ENCODE results near the gene UGT8.
"Not testable (repeated sequence)": the region's sequence is repeated elsewhere in the genome, so short reads cannot be mapped to it uniquely, and the experiment has no call there.

UGT8 gene

GRCh38 chr4:114606245-114606644 is 7.6 kb downstream of the UGT8 start:
- DNase-seq: no peak

GRCh38 chr4:114607056-114607455 is 8.4 kb downstream of the UGT8 start:
- no peak for DNase-seq

GRCh38 chr4:114613560-114613959 is 15.0 kb downstream of the UGT8 start:
- no peak for DNase-seq

GRCh38 chr4:114615435-114615834 is 16.8 kb downstream of the UGT8 start:
- DNase-seq: no peak

GRCh38 chr4:114616036-114616435 is 17.4 kb downstream of the UGT8 start:
- not testable (repeated sequence) for DNase-seq

GRCh38 chr4:114626196-114626595 is 27.6 kb downstream of the UGT8 start:
- no peak for DNase-seq

GRCh38 chr4:114636192-114636935 is 37.8 kb downstream of the UGT8 start:
- no peak for DNase-seq

GRCh38 chr4:114642173-114642780 is 43.7 kb downstream of the UGT8 start:
- DNase-seq: no peak

GRCh38 chr4:114649908-114650307 is 51.3 kb downstream of the UGT8 start:
- no peak for DNase-seq

GRCh38 chr4:114653675-114654074 is 55.1 kb downstream of the UGT8 start:
- DNase-seq: no peak

GRCh38 chr4:114654592-114654991 is 56.0 kb downstream of the UGT8 start:
- no peak for DNase-seq

- DNase-seq: no peak
Observed at GRCh38 chr4:114658179-114658578, 59.6 kb downstream of the UGT8 start.

GRCh38 chr4:114658776-114659175 is 60.2 kb downstream of the UGT8 start:
- DNase-seq: no peak

- no peak for DNase-seq
Observed at GRCh38 chr4:114659386-114660008, 60.9 kb downstream of the UGT8 start.

- DNase-seq: no peak
Observed at GRCh38 chr4:114663083-114663482, 64.5 kb downstream of the UGT8 start.

- DNase-seq: no peak
Observed at GRCh38 chr4:114668577-114668976, 70.0 kb downstream of the UGT8 start.

- not testable (repeated sequence) for DNase-seq
Observed at GRCh38 chr4:114670733-114671132, 72.1 kb downstream of the UGT8 start.

GRCh38 chr4:114673306-114673705 is 74.7 kb downstream of the UGT8 start:
- no peak for DNase-seq

- DNase-seq: no peak
Observed at GRCh38 chr4:114674080-114674479, 75.5 kb downstream of the UGT8 start.

GRCh38 chr4:114677346-114677979 is 78.9 kb downstream of the UGT8 start:
- DNase-seq: no peak

- DNase-seq: no peak
Observed at GRCh38 chr4:114684462-114684861, 85.9 kb downstream of the UGT8 start.

GRCh38 chr4:114688059-114688458 is 89.5 kb downstream of the UGT8 start:
- DNase-seq: no peak

- no peak for DNase-seq
Observed at GRCh38 chr4:114690571-114690970, 92.0 kb downstream of the UGT8 start.

- DNase-seq: no peak
Observed at GRCh38 chr4:114691865-114692264, 93.3 kb downstream of the UGT8 start.

Measured in DMS79 (cell line).